ENCODE results near the gene TMTC1.
"Not testable (repeated sequence)": the region's sequence is repeated elsewhere in the genome, so short reads cannot be mapped to it uniquely, and the experiment has no call there.

Gene TMTC1

GRCh38 chr12:29656762-29657538 lies 126.8 kb downstream of the TMTC1 start:
- DNase-seq = no peak

GRCh38 chr12:29655861-29656260 lies 127.9 kb downstream of the TMTC1 start:
- DNase-seq = no peak

GRCh38 chr12:29653286-29653685 lies 130.5 kb downstream of the TMTC1 start:
- no peak for DNase-seq

DNA sequence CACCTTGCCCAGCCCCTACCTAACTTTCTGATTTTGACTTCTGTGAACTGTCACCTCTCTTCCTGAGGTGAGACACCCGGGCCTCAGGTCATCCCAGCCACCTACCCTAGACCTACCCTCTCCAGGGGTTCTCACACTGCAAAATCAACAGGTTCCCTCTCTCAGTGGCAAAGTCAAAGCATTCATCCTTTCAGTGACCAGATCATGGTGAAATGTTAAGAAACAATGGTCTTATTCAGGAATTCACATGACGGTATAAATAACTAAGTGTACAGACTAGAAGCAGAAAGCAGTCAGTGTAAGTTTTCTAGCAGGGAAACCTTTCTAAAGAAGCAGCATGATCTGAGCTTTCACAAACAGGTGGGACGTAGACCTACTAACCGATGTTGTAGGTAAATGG lies 133.4 kb downstream of the TMTC1 start:
- DNase-seq = no peak

DNA sequence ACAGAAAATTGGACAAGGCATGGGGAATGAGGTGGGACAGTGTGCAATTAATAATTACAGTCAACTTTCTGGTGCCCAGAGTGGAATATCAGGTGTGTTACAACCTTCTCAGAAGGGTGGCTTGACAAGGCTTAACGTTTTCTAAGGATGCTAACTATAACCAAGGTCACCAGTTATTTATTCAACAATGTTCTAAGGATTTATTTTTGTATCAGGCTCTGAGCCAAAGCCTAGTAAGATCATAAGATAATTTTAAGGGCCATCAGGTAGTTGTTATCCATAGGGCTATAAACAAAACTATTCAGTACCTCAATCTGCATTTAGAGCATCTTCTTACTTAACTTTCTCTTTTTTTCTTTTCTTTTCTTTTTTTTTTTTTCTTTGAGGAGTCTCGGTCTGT lies 134.0 kb downstream of the TMTC1 start:
- DNase-seq = no peak

DNA sequence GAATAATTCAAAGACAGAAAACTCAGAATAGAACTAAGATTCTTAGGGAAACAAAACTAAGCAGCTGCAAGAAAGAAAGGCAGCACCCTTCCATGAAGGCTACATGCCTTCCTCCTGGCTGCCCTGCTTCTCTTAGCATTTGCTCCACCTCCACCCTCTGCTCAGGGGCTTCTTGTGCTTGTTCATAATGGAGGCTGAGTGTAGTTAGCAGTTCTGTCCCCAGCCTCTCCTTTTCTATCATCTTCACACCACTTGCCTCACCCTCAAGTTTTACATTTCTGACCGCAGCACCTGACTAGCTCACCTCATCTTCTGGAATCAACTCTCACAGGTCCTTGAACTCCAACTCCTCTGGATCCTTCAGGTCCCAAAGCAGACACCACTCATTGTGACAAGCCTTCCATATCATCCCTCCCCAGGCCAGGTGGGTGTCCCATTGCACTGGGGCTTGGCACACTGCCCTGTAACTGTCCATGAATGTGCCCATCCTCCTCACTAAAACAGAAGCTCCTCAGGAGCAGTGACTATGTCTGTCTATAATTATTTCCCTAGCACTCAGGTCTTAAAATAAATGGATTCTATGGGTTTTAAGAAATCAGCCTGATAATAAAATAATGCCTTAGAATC lies 139.1 kb downstream of the TMTC1 start:
- DNase-seq = no peak

- DNase-seq = peak; percentile 42
Measured at GRCh38 chr12:29640589-29641345, 143.0 kb downstream of the TMTC1 start.

- no peak for DNase-seq
Measured at GRCh38 chr12:29639893-29640495, 143.7 kb downstream of the TMTC1 start.

DNA sequence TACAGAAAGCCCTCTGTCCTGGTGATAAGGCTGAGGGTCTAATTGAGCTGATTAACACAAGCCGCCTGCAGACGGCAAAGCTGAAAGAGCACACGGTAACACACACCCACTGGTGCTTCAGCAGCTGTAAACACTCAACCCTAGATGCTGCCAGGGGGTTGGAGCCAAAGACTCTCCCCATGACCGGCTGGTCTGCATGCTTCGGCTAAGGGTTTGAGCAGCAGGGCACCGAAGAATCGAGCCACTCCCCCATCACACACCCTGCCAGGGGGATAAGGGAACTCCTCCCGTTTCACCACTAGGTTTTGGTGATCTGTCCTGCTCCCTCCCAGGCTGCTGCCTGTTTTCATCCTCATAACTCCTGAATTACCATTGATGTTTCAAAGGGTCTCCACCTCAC lies 145.2 kb downstream of the TMTC1 start:
- no peak for DNase-seq

GRCh38 chr12:29634057-29634456 lies 149.7 kb downstream of the TMTC1 start:
- DNase-seq = no peak

- DNase-seq = not testable (repeated sequence)
Measured at GRCh38 chr12:29630164-29630563, 153.6 kb downstream of the TMTC1 start.

DNA sequence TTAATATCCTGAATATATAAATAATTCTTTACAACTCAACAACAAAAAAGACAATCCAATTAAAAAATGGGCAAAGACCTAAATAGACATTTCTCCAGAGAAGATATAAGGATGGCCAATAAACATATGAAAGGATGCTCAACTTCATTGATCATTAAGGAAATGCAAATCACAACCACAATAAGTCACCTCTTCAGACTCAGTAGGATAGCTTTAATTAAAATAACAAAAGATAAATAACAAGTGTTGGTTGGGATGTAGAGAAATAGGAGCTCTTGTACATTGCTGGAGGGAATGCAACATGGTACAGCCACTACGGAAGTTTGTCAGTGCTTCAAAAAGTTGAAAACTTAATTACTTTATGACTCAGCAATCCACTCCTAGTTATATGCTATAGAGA lies 156.5 kb downstream of the TMTC1 start:
- DNase-seq = no peak

DNA sequence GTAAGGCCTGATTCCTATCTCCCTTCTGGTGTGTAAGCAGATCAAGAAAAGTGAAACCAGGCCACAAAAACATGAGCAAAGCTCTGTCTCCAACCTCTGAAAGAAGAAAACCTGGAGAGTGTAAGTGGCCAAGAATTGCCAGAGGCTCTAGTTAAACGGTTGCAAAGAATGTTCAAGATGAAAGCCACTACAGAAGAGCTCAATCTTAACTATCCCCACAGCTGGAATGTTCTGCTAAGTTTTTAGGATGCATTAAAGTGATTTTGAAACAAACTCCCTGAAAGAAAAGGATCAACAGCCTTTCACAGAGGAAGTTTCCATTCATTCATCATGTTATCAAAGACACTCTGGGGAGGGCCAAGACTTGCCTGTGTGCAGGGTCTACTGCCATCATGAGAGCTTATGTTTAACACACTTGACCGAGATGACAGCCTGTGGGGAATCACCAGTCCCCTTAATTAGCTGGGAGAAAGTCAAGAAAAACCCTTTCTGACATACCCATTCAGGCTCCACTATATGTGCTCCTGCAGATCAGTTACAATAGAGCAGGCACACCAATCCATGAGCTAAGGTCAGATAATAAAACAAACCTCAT lies 158.3 kb downstream of the TMTC1 start:
- DNase-seq = no peak

- DNase-seq = no peak
Measured at GRCh38 chr12:29622251-29622650, 161.5 kb downstream of the TMTC1 start.

DNA sequence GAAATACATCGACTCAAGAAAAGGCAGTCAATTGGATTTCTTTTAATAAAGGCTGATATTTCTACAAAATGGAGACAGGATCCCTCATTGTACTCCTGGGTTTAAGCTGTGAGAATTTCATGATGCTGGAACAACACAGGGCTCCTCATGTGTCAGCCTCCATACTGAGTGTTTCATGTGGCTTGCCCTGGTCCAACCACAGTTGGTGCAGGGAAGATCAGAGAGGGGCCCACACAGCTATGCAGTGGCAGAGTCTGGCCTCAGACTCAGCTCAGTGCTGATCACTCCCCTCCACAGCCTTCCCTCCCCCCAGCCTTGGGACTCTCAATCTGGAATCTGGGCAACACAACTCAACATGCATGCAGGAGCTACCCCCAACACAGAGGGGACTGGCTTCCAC lies 163.7 kb downstream of the TMTC1 start:
- DNase-seq = no peak

- no peak for DNase-seq
Measured at GRCh38 chr12:29617407-29617803, 166.3 kb downstream of the TMTC1 start.

GRCh38 chr12:29616664-29617406 lies 166.9 kb downstream of the TMTC1 start:
- DNase-seq = no peak

DNA sequence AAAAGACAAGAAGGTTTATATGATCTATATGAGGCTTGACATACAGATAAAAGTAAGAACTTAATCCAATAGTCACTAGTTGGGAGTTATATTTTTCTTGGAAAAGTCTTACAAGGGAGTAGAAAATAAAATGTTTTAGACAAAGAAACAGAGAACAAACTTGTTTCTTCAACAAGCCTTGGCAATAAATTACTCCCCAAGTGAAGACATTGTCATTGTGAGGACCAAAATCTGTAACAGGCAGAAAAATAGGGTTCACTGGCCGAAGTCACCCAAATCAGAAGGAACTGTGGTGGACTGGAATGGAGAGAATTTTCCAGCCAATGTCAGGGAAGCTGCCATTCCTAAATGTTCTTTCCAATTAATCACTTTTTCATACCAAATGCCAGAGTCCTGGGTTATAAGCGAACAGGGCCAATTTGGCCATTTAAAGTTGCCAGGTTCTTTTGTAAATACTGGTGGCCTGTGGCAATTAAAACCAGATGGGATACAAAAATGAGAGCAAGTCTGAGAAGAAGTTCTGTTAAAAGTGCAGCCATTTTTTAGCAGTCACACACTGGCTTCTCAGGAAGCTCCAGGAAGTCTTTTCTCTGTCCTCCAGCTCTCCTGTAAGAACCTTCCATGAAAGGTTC lies 168.9 kb downstream of the TMTC1 start:
- DNase-seq = no peak

DNA sequence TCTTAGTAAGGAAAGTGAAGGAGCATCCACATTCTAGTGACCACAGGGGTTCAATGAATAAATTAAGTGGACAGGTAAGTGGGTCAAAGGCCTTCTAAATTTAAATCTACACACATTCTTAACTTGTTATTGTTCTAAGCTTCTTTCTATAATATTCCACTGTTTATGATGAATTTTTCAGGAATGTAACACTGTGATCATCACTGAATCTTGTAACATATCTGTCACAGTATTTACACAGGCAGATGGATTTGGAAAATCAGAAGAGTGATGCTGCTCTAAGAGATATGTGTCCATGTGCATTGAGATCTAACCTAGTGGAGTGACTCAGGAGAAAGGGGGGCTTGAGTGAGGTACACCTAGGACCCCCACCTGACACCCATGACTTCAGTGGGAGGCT lies 170.8 kb downstream of the TMTC1 start:
- DNase-seq = no peak

GRCh38 chr12:29611906-29612305 lies 171.8 kb downstream of the TMTC1 start:
- DNase-seq = no peak

DNA sequence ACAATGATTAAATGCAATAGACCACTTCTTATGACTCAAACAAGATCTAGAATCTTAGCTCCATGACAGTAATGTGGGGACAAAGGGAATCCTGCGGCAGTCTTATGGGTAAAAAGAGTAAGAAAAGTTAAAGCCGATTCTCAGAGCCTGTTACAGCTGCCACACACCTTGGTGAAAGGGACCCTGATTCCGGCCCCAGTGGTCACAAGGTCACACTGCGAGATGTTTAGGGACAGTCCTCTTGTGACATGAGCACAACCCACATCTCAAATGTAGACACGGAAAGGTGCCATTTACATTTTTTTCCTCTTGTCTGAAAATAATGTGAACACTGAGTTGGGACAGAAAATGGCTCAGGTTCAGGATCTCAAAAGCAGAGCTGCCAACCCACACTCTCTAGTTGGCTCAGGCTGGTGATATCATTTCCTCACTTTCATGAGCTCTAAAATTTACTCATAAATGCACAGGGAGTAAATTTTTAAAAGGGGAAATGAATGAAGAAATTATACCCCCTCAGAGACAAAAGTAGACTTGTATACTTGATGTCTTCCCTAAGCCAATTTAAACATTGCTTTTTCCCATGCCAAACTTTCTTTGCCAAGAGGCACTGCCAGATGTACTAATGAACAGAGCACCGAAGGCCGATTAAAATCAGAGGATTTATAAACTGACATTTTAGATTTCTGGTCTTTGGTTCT lies 173.1 kb downstream of the TMTC1 start:
- DNase-seq = no peak

Measured in GOT3 (cell line).